WI38 (cell line): ENCODE data around the gene MARCHF3.
"Not testable (repeated sequence)": the region's sequence is repeated elsewhere in the genome, so short reads cannot be mapped to it uniquely, and the experiment has no call there.

Source experiments
- H3K4me3 ChIP-seq: 2 replicates; pipeline ENCODE4 v1.5.1; 2011; ENCODE audit warnings: low read depth, mild to moderate bottlenecking, control low read depth, low read length
- TF ChIP-seq, protein P1 (sequence below): IDR thresholded peaks from 2 replicates; pipeline ENCODE4 v1.5.1; 2012; ENCODE audit warnings: low read depth, mild to moderate bottlenecking, control low read depth, low read length

Gene MARCHF3

GRCh38 chr5:127060470-127060985, 30.2 kb upstream of the MARCHF3 start:
- TF ChIP-seq, protein P1, sequence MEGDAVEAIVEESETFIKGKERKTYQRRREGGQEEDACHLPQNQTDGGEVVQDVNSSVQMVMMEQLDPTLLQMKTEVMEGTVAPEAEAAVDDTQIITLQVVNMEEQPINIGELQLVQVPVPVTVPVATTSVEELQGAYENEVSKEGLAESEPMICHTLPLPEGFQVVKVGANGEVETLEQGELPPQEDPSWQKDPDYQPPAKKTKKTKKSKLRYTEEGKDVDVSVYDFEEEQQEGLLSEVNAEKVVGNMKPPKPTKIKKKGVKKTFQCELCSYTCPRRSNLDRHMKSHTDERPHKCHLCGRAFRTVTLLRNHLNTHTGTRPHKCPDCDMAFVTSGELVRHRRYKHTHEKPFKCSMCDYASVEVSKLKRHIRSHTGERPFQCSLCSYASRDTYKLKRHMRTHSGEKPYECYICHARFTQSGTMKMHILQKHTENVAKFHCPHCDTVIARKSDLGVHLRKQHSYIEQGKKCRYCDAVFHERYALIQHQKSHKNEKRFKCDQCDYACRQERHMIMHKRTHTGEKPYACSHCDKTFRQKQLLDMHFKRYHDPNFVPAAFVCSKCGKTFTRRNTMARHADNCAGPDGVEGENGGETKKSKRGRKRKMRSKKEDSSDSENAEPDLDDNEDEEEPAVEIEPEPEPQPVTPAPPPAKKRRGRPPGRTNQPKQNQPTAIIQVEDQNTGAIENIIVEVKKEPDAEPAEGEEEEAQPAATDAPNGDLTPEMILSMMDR = no peak
- H3K4me3 ChIP-seq = no peak overlapping the region

DNA sequence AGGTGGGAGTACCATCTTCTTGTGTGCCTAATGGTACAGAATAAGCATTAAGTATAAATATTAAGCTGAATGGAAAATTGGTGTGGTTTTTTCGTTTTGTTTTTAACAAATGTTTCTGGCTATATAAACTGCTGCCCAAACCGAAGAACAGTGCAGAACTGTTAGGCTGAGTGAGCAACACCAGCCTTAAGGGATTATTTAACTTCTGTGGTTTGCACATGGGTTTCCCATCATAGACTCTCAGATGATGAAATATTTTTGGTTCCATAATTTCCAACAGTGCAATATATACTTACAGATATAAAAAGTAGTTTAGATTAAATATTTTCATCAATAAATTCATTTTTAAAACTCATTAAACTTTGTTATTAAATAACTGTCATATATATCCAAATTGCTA, 26.5 kb upstream of the MARCHF3 start:
- TF ChIP-seq, protein P1 = no peak
- H3K4me3 ChIP-seq = no peak overlapping the region

GRCh38 chr5:127055880-127056653, 25.7 kb upstream of the MARCHF3 start:
- H3K4me3 ChIP-seq = no peak overlapping the region
- TF ChIP-seq, protein P1 = no peak

DNA sequence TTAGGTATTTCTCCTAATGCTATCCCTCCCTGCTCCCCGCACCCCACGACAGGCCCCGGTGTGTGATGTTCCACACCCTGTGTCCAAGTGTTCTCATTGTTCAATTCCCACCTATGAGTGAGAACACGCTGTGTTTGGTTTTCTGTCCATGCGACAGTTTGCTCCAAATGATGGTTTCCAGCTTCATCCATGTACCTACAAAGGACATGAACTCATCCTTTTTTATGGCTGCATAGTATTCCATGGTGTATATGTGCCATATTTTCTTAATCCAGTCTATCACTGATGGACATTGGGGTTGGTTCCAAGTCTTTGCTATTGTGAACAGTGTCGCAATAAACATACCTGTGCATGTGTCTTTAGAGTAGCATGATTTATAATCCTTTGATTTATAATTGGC, 23.2 kb upstream of the MARCHF3 start:
- H3K4me3 ChIP-seq = not testable (repeated sequence)

- TF ChIP-seq, protein P1 = no peak
- no peak overlapping the region for H3K4me3 ChIP-seq
These were observed 22.7 kb upstream of the MARCHF3 start for GRCh38 chr5:127053049-127053448.

DNA sequence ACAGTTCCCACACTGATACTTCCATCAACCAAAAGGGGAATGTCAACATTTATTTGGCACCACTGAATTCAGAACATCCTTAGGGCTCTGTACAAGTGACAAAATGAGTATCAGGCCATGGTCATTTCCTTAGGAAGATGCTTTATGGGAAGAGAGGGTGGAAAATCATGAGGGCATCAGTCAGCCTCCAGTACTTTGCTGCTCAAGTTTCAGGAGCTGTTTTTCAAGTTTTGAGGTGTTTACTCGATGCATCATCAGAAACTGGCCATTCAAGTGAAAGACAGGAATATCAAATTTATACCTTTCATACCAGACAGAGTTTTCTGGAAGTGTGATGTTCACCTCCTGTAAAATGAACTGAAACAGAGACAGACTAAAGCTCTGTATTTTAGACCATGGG, 21.2 kb upstream of the MARCHF3 start:
- TF ChIP-seq, protein P1 = no peak
- no peak overlapping the region for H3K4me3 ChIP-seq

GRCh38 chr5:127046343-127047072, 16.1 kb upstream of the MARCHF3 start:
- TF ChIP-seq, protein P1 = no peak
- no peak overlapping the region for H3K4me3 ChIP-seq
